ENCODE results near the gene PELI1. TPM values are rescaled to one million over a fixed set of nuclear protein-coding genes. Genes with fewer than 3 reads are reported as not detected.
A peak's percentile ranks its signal among the peaks of the same experiment; 100 is the strongest.

PELI1 gene
- total RNA-seq, 2 experiments from 2014 or later: 38.4 to 42.9 TPM

- POLR2A ChIA-PET: interaction anchor here (0.7 to 1.3 kb wide), 4 partner anchors 14 to 367 kb away, joined by 3 to 8 read pairs (median 5); no protein-coding TSS in a partner anchor
These were observed 94.5 kb downstream of the PELI1 start for GRCh38 chr2:64049633-64050220.

GRCh38 chr2:64045938-64046337 is 98.3 kb downstream of the PELI1 start:
- intact Hi-C loops (cut with micrococcal nuclease): no loop called here
- Mint-ChIP-seq H3K27me3 (no peaks in the 10 kb centered on the region), H3K4me3 (no peak overlapping the region), H3K36me3 (no peaks in the 10 kb centered on the region), H3K4me1 (ENCODE audit: low read depth) (peaks cover 8% of the 10 kb centered on the region), H3K9me3 (no peaks in the 10 kb centered on the region), H3K27ac (no peak overlapping the region)
- POLR2A ChIA-PET: no interaction called here
- CTCF ChIA-PET: interaction anchor here (2.0 to 11.4 kb wide), 2 partner anchors 283 to 443 kb away, joined by 7 to 320 read pairs; no protein-coding TSS in a partner anchor
- no peak for DNase-seq

More at GRCh38 chr2:64049633-64050220, 94.5 kb downstream of the PELI1 start:
- H3K9me3 Mint-ChIP-seq: no peaks in the 10 kb centered on the region
- H3K4me1 Mint-ChIP-seq (ENCODE audit: low read depth): peaks cover 31% of the 10 kb centered on the region
- intact Hi-C loops (cut with micrococcal nuclease): loop anchor here (1.0 kb wide), 4 partner anchors 95 to 439 kb away; partner anchors contain the start of gene PELI1
- peak overlapping the region; percentile 24 for H3K27ac Mint-ChIP-seq
- H3K27me3 Mint-ChIP-seq: no peaks in the 10 kb centered on the region
- no peaks in the 10 kb centered on the region for H3K36me3 Mint-ChIP-seq
- peak; percentile 80 for DNase-seq
- CTCF ChIA-PET: interaction anchor here (0.6 to 11.4 kb wide), 31 partner anchors 9 to 603 kb away, joined by 3 to 320 read pairs (median 4); no protein-coding TSS in a partner anchor
- peak overlapping the region; percentile 0 for H3K4me3 Mint-ChIP-seq

Other genes with a start within 250 kb of the PELI1 start
- 10 to 100 TPM; 12.5 to 12.8 TPM for gene VPS54, start 125.0 kb downstream of the PELI1 start, total RNA-seq

Data from activated CD4-positive, alpha-beta memory T cell treated with anti-CD3 and anti-CD28 coated beads for 36 hours (primary cell).